ENCODE data around the gene ARMC8.
A peak's percentile ranks its signal among the peaks of the same experiment; 100 is the strongest.
"Not testable (repeated sequence)": the region's sequence is repeated elsewhere in the genome, so short reads cannot be mapped to it uniquely, and the experiment has no call there.

Gene ARMC8

GRCh38 chr3:138187296-138188012, at the start of gene ARMC8:
TSS of gene ARMC8 (plus strand) at chr3:138187301. CDS start at chr3:138187555, 254 bp downstream.
- DNase-seq (ENCODE audit: low spot score) = peak; percentile 51

- no peak for DNase-seq (ENCODE audit: low spot score)
Observed at GRCh38 chr3:138137861-138138260, 49.2 kb upstream of the ARMC8 start.

- DNase-seq (ENCODE audit: low spot score) = no peak
Observed at GRCh38 chr3:138139691-138140090, 47.4 kb upstream of the ARMC8 start.

GRCh38 chr3:138140940-138141339, 46.2 kb upstream of the ARMC8 start:
- DNase-seq (ENCODE audit: low spot score) = no peak

- not testable (repeated sequence) for DNase-seq (ENCODE audit: low spot score)
Observed at GRCh38 chr3:138142181-138142580, 44.9 kb upstream of the ARMC8 start.

- no peak for DNase-seq (ENCODE audit: low spot score)
Observed at GRCh38 chr3:138148503-138148902, 38.6 kb upstream of the ARMC8 start.

- DNase-seq (ENCODE audit: low spot score) = no peak
Observed at GRCh38 chr3:138154534-138154933, 32.6 kb upstream of the ARMC8 start.

GRCh38 chr3:138157743-138158142, 29.4 kb upstream of the ARMC8 start:
- DNase-seq (ENCODE audit: low spot score) = no peak

GRCh38 chr3:138165061-138165460, 22.0 kb upstream of the ARMC8 start:
- no peak for DNase-seq (ENCODE audit: low spot score)

GRCh38 chr3:138172625-138173024, 14.5 kb upstream of the ARMC8 start:
- DNase-seq (ENCODE audit: low spot score) = no peak

- peak; percentile 5 for DNase-seq (ENCODE audit: low spot score)
Observed at GRCh38 chr3:138173769-138174420, 13.2 kb upstream of the ARMC8 start.

GRCh38 chr3:138174421-138175131, 12.5 kb upstream of the ARMC8 start, which contains the start of gene DBR1:
TSS of gene DBR1 (minus strand) at chr3:138174921. CDS start at chr3:138174795, 126 bp downstream.
- peak; percentile 85 for DNase-seq (ENCODE audit: low spot score)

GRCh38 chr3:138180375-138181029, 6.6 kb upstream of the ARMC8 start:
- peak; percentile 10 for DNase-seq (ENCODE audit: low spot score)

GRCh38 chr3:138184994-138185393, 2.1 kb upstream of the ARMC8 start:
- DNase-seq (ENCODE audit: low spot score) = no peak

- no peak for DNase-seq (ENCODE audit: low spot score)
Observed at GRCh38 chr3:138186221-138186620, 880 bp upstream of the ARMC8 start.

- peak; percentile 99 for DNase-seq (ENCODE audit: low spot score)
Observed at GRCh38 chr3:138186803-138187295, 252 bp upstream of the ARMC8 start.

- DNase-seq (ENCODE audit: low spot score) = peak; percentile 47
Observed at GRCh38 chr3:138188013-138188730, 1.1 kb downstream of the ARMC8 start.

- no peak for DNase-seq (ENCODE audit: low spot score)
Observed at GRCh38 chr3:138195481-138195880, 8.4 kb downstream of the ARMC8 start.

- DNase-seq (ENCODE audit: low spot score) = no peak
Observed at GRCh38 chr3:138196023-138196422, 8.9 kb downstream of the ARMC8 start.

GRCh38 chr3:138197058-138197457, 10.0 kb downstream of the ARMC8 start:
- peak; percentile 32 for DNase-seq (ENCODE audit: low spot score)

GRCh38 chr3:138197524-138197923, 10.4 kb downstream of the ARMC8 start:
- no peak for DNase-seq (ENCODE audit: low spot score)

Measured in AG08395 (cell line).